HG03103 (cell line): ENCODE data around the gene PDE4D.
"Not testable (repeated sequence)": the region's sequence is repeated elsewhere in the genome, so short reads cannot be mapped to it uniquely, and the experiment has no call there.

Experiments
- ATAC-seq: cut with Tn5 transposase; IDR thresholded peaks from one replicate; pipeline ENCODE4 v1.9.1; 2021; ENCODE audit warnings: low read depth; ENCODE audit not compliant: unreplicated experiment

The PDE4D gene

DNA sequence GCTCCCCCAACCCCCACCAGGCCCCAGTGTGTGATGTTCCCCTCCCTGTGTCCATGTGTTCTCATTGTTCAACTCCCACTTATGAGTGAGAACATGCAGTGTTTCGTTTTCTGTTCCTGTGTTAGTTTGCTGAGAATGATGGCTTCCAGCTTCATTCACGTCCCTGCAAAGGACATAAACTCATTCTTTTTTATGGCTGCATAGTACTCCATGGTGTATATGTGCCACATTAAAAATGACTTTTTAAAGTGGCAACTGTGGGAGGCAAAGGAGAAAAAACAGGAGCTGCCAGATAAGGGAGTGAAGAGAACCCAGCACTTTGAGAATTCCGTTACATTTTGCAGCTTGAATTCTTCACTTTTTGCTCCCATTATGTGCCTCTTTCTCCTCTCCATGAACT lies 836.9 kb downstream of the PDE4D start:
- ATAC-seq = not testable (repeated sequence)

DNA sequence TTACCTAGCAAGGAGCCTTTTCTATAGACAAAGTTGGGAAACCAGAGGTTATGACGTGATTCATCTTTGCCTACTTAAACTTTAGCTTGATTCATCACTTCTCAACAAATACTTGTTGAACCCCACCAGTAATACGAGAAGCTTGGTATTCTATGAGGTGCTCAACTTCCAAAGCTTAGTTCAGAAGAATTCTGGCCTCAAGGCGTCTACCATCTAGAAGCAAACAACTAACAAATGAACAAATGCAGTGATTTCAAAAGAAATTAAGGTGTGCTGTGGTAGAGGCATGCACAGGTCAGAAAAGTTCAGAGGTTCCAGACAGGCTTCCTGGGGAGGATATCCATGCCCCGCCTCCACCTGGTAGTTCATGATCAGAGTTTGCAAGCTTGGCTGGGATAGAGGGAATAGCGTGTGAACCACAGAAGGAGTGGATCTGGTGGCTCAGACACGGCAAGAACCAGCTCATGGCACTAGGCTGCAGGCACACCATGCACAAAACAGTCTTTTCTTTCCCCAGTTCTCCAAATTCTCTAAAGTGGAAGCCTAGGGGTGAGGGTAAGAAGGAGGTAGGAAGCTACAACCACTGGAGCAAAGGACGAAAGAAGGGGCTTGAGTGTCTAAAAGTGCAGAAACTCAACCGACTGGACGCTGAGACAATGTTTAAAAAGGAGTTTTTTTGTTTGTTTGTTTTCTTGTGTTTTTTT lies 837.6 kb downstream of the PDE4D start:
- no peak for ATAC-seq

DNA sequence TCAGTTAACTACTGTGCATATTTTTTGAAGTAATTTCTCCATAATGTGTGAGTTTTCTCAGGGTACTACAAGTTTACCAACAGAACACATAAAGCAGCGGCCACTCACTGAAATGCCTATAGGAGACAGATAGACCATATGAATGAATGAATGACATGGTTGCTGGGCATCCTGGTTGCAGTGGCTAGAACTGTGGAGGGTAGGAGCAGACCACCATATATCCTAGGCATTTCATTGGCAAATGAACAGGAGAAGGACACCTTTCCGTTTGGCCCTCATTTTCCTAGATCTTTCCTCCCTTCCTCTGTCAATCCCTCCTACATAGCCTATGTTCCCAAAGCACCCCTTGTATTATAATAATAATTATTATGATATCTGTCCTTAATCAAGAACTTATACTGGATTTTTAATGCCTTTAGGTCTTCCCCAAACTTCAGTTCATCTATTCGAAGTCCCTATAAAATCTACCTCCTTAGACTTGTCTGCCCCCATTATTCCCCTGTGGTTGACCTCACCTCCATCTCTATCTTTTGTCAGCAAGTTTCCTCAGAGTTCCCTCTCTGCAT lies 838.5 kb downstream of the PDE4D start:
- ATAC-seq = no peak

DNA sequence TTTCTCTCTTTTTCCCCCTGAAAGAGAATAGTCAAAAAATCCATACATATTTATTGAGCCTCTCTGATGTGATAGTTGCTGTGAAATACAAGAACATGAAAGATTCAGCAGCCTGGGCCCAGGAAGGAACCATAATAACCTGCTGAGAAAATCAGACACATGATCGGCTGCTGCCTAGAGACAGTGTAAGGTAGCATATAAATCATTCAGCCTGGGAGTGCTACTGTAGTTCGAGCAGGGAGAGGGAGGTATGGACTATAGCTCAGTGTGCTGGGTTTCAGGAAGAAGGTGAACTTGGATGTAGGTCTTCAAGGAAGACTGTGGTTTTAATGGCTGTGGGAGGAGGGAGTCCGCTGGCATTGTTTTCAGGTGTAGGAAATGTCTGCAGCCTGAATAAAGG lies 841.6 kb downstream of the PDE4D start:
- ATAC-seq = no peak

DNA sequence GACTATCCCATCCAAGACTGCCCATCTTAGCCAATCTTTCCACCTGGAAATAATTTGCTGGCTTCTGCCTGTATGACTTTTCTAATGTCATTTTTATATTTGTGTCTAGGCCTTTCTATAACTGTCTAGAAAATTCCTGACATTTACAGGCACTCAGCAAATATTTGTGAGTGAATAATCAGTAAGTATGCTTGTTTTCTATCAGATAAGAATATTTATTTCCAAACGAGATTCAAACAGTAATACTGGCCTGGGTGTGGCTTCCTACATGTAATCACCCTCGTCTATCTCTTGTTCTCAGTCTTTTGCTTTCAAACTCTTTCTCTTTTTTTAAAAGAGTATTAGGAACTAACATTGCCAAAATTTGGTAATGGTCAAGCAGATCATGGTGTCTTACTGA lies 844.4 kb downstream of the PDE4D start:
- no peak for ATAC-seq

DNA sequence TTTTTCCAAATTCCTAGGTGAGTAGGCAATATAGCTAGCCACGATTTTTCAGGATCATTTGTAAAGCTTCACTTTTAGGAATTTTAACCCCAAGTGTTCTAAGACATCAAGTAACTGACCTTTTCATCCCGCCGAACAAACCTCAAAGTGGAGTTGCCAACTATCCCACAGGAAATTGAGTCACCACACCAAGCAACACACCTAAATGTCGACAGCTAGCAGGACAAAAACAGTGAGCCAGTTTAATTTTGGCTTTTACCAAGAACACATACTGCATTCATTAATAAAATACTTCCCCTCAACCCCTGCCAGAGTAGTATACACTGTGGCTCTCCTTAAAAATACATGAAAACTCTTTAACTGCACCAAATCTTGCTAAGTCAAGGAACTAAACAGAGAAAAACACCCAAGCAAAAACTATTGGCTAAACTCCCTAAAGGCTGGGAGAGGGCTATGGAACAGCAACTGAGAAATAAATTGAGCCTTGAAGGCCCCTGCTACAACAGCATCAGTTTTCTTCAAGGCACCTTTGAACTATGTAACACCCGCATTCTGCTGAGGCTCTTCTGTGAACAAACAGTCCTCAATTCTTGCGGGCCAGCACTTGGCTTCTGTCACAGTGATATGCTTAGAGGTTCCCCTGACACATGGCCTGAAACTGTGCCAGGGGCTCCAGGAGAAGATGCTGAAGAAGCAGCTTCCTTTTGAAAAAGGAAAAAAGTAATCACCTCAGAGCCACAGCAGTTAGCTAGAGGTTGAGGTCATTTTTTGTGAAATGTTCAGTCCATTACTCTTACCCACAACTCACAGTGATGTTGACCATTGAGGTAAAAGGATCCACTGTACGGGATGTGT lies 851.1 kb downstream of the PDE4D start:
- no peak for ATAC-seq

DNA sequence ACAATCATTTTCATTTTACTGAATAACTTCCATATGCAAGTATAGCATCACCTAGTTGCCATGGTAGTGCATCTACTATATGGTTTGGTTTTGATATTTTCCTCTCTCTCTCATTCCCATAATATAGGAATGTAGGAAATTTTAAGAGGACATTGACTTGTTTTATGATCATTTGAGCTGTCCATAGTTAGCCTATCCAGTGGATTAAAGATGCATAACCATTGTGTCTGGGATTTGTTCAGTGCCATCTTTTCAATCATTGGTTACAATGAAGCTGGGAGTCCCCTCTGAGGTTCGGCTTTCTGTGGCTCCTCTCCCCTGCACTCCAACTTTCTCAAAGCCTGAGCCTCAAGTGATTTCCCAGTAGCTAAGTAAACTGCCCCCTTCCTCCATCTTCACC lies 852.2 kb downstream of the PDE4D start:
- no peak for ATAC-seq

DNA sequence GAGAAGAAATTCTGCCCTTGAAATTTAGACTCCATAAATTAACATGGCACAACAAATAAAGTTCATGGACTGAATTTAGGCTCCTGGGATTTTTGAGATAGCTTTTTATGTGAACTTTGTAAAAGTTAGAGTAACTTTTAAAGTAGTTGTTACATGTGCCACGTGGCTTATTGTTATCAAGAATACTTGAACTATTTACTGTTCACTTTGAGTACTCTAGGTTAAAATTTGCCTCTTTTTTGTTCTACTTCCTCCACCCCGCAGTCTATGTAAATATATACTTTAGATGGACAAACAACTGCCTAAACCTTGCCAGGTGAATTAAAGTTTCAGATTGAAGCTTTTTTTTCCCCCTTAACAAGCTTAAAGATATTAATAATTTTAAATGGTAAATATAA lies 852.7 kb downstream of the PDE4D start:
- ATAC-seq = no peak

DNA sequence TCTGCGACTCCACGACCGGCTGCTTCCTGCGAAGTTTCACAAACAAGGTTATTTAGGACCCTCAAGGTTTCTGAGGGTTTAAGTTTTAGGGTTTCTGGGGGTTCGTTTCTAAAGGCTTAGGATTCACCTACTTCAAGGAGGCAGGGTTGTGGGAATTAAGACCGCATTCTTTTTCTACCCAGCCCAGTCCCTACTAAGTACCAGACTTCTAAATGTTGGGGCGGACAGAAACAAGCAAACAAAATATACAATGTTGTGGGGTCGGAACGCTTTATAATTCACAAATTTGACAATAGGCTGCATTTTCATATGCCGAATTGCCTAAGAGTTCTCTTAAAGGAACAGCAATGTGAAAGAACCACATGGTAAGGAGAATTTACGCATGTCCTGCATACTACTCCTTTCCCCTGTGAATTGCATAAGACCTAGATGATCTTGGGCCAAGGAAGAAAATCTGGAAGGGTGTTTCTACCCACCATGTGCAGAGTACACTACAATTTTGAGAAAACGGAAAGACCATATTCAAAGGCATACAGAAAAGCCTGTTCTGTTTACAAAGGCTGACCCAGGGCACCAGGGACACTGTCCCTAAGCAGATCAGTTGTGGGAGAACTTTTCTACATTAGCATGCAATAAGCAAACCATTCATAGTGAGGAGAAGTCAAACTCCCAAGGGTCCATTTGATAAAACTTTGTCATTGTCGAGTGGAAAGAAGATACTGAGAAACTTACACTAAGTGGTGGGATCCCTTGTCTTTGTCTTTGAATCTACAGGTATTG lies 853.3 kb downstream of the PDE4D start:
- ATAC-seq = no peak

DNA sequence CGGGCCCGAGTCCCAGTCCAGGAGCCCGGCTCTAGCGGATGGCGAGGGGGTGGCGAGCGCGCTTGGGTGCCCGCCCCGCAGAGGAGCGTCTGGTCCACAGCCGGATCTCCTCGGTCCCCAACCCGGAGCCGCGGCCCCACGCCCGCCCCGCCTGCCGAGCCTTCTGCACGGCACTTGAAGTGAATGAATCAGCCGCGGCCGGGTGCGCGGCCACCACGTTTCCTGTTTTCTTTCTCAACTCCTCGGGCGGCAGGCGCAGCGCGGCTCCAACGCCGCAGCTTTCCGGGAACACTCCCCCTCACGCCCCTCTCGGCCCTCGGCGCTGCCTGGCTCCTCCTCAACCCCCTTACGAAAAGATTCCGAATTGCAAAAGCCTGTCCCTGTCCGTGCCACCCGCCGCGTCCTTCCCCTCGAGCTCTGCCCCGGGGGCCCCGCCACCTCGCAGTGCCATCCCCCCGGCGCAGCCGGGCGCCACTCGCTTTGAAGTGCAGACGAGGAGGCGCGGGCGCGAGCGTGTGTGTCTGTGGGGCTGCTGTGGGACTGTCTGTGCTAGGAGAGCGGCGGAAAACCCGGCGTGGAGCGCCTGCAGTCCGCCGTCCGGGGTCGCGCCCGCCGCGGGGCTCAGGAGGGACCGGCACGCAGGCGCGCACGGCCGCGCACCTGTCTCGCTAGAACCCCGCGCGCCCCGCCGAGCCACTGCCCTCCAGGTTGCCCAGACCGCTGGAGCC lies 854.1 kb downstream of the PDE4D start:
- peak; percentile 52 for ATAC-seq

DNA sequence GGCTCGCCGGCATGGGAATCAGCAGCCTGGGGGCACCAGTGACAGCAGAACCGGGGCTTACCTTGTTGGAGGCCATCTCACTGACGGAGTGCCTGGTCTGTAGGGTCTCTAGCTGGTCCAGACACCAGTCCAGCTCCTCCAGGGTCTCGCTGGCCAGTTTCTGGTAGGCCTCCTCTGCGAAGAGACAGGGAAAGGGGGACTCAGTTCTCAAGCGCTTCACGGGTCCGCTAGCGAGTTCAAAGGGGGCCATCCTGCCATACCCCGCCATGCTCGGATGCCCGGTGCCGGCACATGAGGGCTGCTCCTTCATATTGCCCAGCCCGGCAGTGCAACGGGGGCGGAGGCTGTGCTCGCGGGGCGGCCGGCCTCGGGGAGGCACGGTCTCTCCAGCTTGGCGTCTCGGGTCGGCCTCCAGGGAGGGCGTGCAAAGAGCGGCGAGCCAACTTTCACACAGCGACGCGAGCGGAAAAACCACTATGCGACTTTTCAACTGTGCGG lies 854.7 kb downstream of the PDE4D start:
- no peak for ATAC-seq

DNA sequence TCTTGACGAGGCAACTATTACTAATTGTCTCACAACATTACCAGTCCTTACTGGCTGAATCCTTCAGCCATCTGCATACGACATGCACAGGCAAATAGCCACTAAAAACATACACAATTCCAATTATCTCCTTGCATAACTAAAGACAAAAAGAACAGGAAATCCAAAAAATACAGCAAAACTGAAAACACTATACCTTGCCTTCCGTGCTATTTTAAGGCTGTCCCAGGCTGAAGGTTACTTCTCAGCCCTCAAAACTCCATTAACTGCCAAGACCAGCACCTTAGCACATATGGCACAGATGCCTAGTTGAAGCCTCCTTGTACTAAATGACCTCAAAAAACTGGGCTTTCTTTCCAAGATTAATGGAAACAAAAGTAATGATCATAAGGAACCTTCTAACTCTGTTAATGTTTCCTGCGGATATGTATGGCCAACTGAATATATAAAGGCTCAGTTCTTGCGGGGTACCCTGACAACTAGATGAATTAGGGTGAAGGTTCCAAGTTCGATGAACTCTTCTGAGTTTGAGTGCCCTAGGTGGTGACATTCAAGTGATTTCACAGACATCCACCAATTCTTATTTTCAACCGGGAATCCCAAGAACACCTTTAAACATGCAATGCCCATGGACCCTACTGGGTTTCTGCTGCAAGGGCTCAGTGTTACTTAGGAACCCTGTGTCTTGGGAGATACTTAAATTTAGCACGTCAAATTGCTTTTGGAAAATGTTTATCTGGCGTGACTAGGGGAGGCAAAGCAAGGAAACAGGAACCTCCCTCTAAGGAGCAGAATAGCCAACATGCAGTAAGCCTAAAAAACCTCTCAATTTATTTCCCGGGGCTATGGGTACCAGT lies 855.4 kb downstream of the PDE4D start:
- ATAC-seq = no peak

DNA sequence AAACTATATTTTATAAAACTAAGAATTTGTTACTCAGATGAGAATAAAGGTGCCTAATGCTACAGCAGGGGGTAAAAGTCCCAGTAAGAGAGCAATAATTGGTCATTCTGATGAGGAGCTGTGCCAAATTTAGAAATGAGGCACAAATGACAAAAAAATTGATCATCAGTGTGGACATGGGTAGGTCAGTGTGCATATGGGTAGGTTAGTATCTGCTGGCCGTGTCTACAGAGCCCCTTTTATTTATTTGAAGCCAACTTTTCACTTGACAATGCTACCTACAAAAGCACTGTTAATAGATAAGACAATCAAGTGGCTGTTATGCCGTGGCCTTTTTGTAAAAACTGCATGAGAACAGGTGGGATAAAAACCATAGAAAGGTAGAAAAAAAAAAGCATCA lies 856.1 kb downstream of the PDE4D start:
- ATAC-seq = no peak

DNA sequence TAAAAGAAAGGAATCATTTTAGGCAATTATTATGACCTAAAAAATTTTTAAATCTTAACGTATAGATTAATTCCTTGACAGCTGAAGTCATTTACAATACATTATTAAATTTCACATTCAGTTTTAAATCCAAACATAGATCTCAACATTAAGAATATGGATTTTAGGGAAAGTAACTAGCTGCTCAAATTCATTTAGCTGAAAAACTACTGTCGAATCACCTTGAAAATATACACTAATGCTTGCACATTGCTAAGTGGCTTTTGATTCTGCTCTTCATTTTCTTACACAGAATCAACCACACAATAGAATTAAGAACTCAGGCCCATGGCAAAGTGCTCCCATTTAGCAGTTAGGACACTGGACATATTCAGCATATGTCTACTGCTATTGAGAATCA lies 856.5 kb downstream of the PDE4D start:
- no peak for ATAC-seq

DNA sequence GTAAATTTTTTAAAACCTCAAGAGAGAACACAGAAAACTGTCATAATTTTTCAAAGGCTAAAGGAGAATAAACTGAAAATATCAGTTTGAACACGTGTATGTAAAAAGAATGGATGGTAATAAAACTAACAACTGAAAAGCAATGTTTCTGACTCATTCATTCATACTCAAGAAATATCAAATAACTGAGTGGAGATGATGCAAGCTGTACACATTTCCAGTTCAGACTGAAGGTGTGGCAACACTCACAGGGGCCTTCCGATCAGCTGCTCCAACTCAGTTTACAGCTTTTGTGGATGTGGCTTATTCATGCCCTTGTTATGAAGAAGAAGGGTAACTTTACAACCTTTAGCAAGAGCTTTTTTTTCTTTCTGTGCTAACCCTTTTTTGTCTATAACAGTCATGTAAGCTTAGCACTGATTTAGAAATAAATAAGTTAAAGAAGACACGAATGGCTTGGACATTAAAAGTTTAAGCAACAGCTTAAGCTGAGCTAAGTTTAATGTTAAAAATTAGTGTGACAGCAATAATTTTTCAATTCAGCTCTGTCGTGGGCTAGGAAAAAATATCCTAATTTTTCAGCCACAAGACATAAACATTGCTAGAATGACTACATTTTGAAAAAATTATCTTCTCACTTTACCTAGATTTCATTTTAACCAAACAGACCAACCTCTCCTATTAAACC lies 857.1 kb downstream of the PDE4D start:
- no peak for ATAC-seq

DNA sequence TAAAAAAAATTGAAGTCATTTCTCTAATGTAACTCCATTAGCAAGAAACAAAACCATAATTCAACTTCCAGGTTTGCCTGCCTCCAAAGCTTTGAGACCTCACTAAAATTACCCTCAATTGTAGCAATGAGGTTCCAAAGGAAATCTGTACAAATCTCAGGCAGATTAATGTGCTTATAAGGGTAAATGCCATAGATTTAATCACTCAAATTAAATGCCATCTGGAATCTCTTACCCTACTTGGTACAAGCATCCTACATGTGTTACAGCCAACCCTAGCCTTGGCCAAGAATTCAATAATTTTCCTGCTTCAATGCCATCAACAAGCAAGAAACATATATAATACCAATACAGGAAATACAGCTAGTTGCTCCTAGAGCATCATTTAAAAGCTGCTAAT lies 857.8 kb downstream of the PDE4D start:
- ATAC-seq = no peak

DNA sequence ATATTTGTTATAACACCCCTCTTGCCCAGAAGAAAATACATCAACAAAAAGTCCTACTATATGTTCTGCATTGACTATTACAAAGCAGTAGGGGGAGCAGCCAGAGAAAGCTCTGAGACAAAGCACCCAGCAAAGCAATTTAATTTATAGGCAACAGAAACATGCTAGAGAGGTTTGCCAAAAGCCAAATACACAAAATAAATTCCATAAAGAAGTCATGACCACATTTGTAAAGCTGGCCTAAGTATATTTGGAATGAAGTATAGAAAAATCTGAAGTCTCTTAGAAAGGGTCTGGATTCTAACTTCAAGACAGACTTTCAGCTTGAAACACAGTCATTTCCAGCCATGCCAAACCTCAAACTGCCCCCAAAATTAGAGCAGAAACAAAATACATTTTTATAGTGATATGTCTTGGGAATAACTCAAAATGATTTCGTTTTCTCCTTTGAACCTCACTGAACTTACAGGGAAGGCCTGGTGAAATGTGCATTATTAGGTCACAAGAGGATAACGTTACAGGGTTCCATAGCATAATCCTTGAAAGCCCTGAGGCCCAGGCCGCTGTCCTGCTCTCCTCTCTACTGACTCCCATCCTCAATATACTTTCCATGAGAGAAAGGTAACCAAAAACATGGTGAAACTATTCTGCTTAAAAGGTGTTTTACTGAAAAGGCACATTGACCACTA lies 858.9 kb downstream of the PDE4D start:
- ATAC-seq = no peak
